A673 (cell line): Measurements from ENCODE around the gene CYBA.

ENCODE experiments used
- EZH2 ChIP-seq: fragments of 200-600 bp; sonication (generic); IDR thresholded peaks from 2 replicates; pipeline ENCODE4 v1.6.1; 2017; ENCODE audit warnings: borderline replicate concordance, low read depth, mild to moderate bottlenecking, mixed read lengths, antibody characterized with exemption, low read length; ENCODE audit not compliant: poor library complexity, severe bottlenecking
- TF ChIP-seq, protein P1 (sequence below): fragments of 300-800, 200-600 bp; sonication (generic); conservative IDR thresholded peaks from 2 replicates; pipeline ENCODE4 v1.5.1; 2017; ENCODE audit warnings: low read depth, mild to moderate bottlenecking, antibody characterized with exemption, low read length, moderate library complexity, mixed read lengths

DNA sequence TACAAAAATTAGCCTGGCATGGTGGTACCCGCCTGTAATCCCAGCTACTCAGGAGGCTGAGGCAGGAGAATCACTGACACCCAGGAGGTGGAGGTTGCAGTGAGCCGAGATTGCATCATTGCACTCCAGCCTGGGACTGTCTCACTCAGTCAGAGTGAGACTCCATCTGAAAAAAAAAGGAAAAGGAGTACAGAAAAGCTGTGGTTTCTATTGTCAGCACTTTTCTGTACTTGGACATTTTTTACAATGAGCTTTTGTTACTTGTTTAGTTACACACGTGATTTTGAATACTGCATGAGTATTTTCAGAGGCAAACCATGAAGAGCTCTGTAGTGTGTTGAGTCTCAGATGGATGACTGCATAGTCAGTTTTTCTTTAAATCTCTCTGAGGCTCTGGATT lies 54.4 kb downstream of the CYBA start:
- TF ChIP-seq EZH2 = no peak
- TF ChIP-seq, protein P1, sequence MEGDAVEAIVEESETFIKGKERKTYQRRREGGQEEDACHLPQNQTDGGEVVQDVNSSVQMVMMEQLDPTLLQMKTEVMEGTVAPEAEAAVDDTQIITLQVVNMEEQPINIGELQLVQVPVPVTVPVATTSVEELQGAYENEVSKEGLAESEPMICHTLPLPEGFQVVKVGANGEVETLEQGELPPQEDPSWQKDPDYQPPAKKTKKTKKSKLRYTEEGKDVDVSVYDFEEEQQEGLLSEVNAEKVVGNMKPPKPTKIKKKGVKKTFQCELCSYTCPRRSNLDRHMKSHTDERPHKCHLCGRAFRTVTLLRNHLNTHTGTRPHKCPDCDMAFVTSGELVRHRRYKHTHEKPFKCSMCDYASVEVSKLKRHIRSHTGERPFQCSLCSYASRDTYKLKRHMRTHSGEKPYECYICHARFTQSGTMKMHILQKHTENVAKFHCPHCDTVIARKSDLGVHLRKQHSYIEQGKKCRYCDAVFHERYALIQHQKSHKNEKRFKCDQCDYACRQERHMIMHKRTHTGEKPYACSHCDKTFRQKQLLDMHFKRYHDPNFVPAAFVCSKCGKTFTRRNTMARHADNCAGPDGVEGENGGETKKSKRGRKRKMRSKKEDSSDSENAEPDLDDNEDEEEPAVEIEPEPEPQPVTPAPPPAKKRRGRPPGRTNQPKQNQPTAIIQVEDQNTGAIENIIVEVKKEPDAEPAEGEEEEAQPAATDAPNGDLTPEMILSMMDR = no peak
